H1 (cell line): ENCODE data around the gene PPP1R18. TPM values are rescaled to one million over a fixed set of nuclear protein-coding genes. Genes with fewer than 3 reads are reported as not detected.

ENCODE experiments used
- CTCF ChIA-PET: fragments of 300-600 bp; sonication (Branson Sonifier 250); formaldehyde crosslinking; loops from one replicate; lab custom pipeline; 2021; ENCODE audit not compliant: partially characterized antibody; lab: Charles Lee
- POLR2A ChIA-PET: fragments of 300-600 bp; sonication (Branson Sonifier 250); formaldehyde crosslinking; loops from one replicate; lab custom pipeline; 2021; ENCODE audit warnings: inconsistent platforms; ENCODE audit not compliant: partially characterized antibody; lab: Charles Lee
- DNase-seq, 2 experiments: peaks; one replicate each; pipeline versions ENCODE4 v3.0.0 to v3.0.0-alpha.2; 2010 to 2022; ENCODE audit warnings: low spot score in 2 of 2, low read depth in 1 of 2, mixed read lengths in 1 of 2
- FAIRE-seq: peaks from 2 replicates; lab custom pipeline; 2011; peaks lifted over from hg19 to GRCh38; lab: Jason Lieb, UNC
- H2AFZ ChIP-seq: 2 replicates; pipeline ENCODE4 v1.8.1; 2012; ENCODE audit warnings: low read length, inconsistent platforms
- H2AK5ac ChIP-seq: 2 replicates; pipeline ENCODE4 v1.6.1; 2013; ENCODE audit warnings: low read depth, low read length
- H2BK120ac ChIP-seq: replicated peaks from 2 replicates; pipeline ENCODE3; 2013; ENCODE audit warnings: low read depth, low read length, inconsistent platforms
- H2BK12ac ChIP-seq: 2 replicates; pipeline ENCODE4 v1.6.1; 2013; ENCODE audit warnings: low read depth, low read length
- H2BK15ac ChIP-seq: 2 replicates; pipeline ENCODE4 v1.6.1; 2013; ENCODE audit warnings: low read length
- H2BK20ac ChIP-seq: 2 replicates; pipeline ENCODE4 v1.6.1; 2013; ENCODE audit warnings: low read length
- H2BK5ac ChIP-seq: 2 replicates; pipeline ENCODE4 v1.6.1; 2013; ENCODE audit warnings: low read depth, low read length
- H3K14ac ChIP-seq: 2 replicates; pipeline ENCODE4 v1.6.1; 2013; ENCODE audit warnings: inconsistent platforms; ENCODE audit not compliant: insufficient read length
- H3K18ac ChIP-seq: 2 replicates; pipeline ENCODE4 v1.6.1; 2013; ENCODE audit warnings: low read length; ENCODE audit errors: extremely low read depth
- H3K23ac ChIP-seq: 2 replicates; pipeline ENCODE4 v1.6.1; 2013; ENCODE audit warnings: inconsistent platforms; ENCODE audit not compliant: insufficient read length
- H3K23me2 ChIP-seq: 2 replicates; pipeline ENCODE4 v1.6.1; 2013; ENCODE audit warnings: low read depth, low read length
- H3K27ac ChIP-seq: 2 replicates; pipeline ENCODE4 v1.6.1; 2011; ENCODE audit warnings: low read depth, low read length, inconsistent platforms
- H3K27me3 ChIP-seq, 4 experiments: replicated peaks in 1 of 4; 1 replicate in 1 of 4; 2 replicates in 3 of 4; pipeline versions ENCODE4 v1.6.1 to v1.8.1; 2011 to 2013; ENCODE audit warnings: low read length in 3 of 4, mild to moderate bottlenecking in 3 of 4, inconsistent platforms in 2 of 4, mixed read lengths in 2 of 4, moderate library complexity in 1 of 4; ENCODE audit not compliant: control insufficient read depth in 3 of 4, insufficient read depth in 3 of 4; ENCODE audit errors: extremely low read depth in 1 of 4
- H3K36me3 ChIP-seq, 4 experiments: 2 replicates each; pipeline versions ENCODE4 v1.6.1 to v1.8.1; 2011 to 2013; ENCODE audit warnings: mild to moderate bottlenecking in 4 of 4, low read length in 3 of 4, moderate library complexity in 2 of 4, control low read depth in 1 of 4, inconsistent platforms in 1 of 4; ENCODE audit not compliant: insufficient read depth in 4 of 4, control insufficient read depth in 2 of 4
- H3K4ac ChIP-seq: replicated peaks from 2 replicates; pipeline ENCODE3; 2013; ENCODE audit warnings: low read length, low read depth, mixed read lengths, inconsistent platforms; ENCODE audit not compliant: insufficient read length
- H3K4me1 ChIP-seq, 4 experiments: replicated peaks in 1 of 4; 1 replicate in 1 of 4; 2 replicates in 3 of 4; pipeline versions ENCODE4 v1.6.1 to v1.8.1; 2011 to 2013; ENCODE audit warnings: low read length in 3 of 4, inconsistent platforms in 2 of 4, mixed read lengths in 1 of 4; ENCODE audit not compliant: insufficient read depth in 4 of 4, control insufficient read depth in 3 of 4
- H3K4me2 ChIP-seq, 2 experiments: 2 replicates each; pipeline versions ENCODE4 v1.6.1 to v1.8.1; 2011 to 2013; ENCODE audit warnings: low read depth in 2 of 2, low read length in 2 of 2, control low read depth in 1 of 2, inconsistent platforms in 1 of 2, mild to moderate bottlenecking in 1 of 2; ENCODE audit not compliant: insufficient read depth in 1 of 2
- H3K4me3 ChIP-seq, 4 experiments: fragments of 200-600, 300-600 bp in 1 of 4; sonication (generic), shearing (Covaris generic), sonication (Bioruptor Twin) in 1 of 4; 2 replicates each; pipeline versions ENCODE4 v1.5.1 to v1.8.1; 2011 to 2016; ENCODE audit warnings: low read length in 4 of 4, low read depth in 3 of 4, control low read depth in 2 of 4, inconsistent platforms in 2 of 4, mild to moderate bottlenecking in 2 of 4, mixed read lengths in 1 of 4, moderate library complexity in 1 of 4; ENCODE audit not compliant: insufficient read depth in 2 of 4; ENCODE audit errors: extremely low read depth in 1 of 4
- H3K56ac ChIP-seq: replicated peaks from 2 replicates; pipeline ENCODE3; 2013; ENCODE audit warnings: low read depth, mild to moderate bottlenecking, mixed read lengths, low read length, inconsistent platforms; ENCODE audit not compliant: insufficient read length
- H3K79me1 ChIP-seq: 2 replicates; pipeline ENCODE4 v1.6.1; 2013; ENCODE audit warnings: low read depth, low read length, control low read depth
- H3K79me2 ChIP-seq, 2 experiments: 2 replicates each; pipeline versions ENCODE4 v1.6.1 to v1.8.1; 2012 to 2013; ENCODE audit warnings: low read length in 2 of 2, mild to moderate bottlenecking in 2 of 2, inconsistent platforms in 1 of 2; ENCODE audit not compliant: insufficient read depth in 2 of 2, control insufficient read depth in 1 of 2
- H3K9ac ChIP-seq, 4 experiments: replicated peaks in 1 of 4; 1 replicate in 1 of 4; 2 replicates in 3 of 4; pipeline versions ENCODE4 v1.6.1 to v1.8.1; 2011 to 2013; ENCODE audit warnings: low read depth in 3 of 4, low read length in 3 of 4, control low read depth in 2 of 4, mild to moderate bottlenecking in 2 of 4, moderate library complexity in 2 of 4, inconsistent platforms in 1 of 4; ENCODE audit errors: extremely low read depth in 1 of 4
- H3K9me3 ChIP-seq, 2 experiments: 2 replicates each; pipeline versions ENCODE4 v1.6.1 to v1.8.1; 2012 to 2013; ENCODE audit warnings: mild to moderate bottlenecking in 2 of 2, moderate library complexity in 2 of 2, control low read depth in 1 of 2, inconsistent platforms in 1 of 2, low read depth in 1 of 2, low read length in 1 of 2, mixed read lengths in 1 of 2; ENCODE audit not compliant: insufficient read depth in 2 of 2
- H4K20me1 ChIP-seq, 2 experiments: replicated peaks in 1 of 2; 2 replicates each; pipeline versions ENCODE3 to v1.8.1; 2011 to 2013; ENCODE audit warnings: inconsistent platforms in 2 of 2, low read length in 2 of 2, mild to moderate bottlenecking in 1 of 2; ENCODE audit not compliant: insufficient read depth in 2 of 2, control insufficient read depth in 1 of 2
- H4K5ac ChIP-seq: 2 replicates; pipeline ENCODE4 v1.6.1; 2013; ENCODE audit warnings: low read length, low read depth, mixed read lengths, inconsistent platforms; ENCODE audit not compliant: insufficient read length
- H4K8ac ChIP-seq: 2 replicates; pipeline ENCODE4 v1.8.0; 2013; ENCODE audit warnings: mild to moderate bottlenecking, moderate library complexity, low read length, inconsistent platforms; ENCODE audit not compliant: insufficient read depth; ENCODE audit errors: extremely low read depth
- H4K91ac ChIP-seq: replicated peaks from 2 replicates; pipeline ENCODE3; 2013; ENCODE audit warnings: low read length, mixed read lengths, inconsistent platforms; ENCODE audit not compliant: insufficient read length
- CTBP2 ChIP-seq: IDR thresholded peaks from 2 replicates; pipeline ENCODE4 v1.7.0; 2011; ENCODE audit warnings: borderline replicate concordance, mild to moderate bottlenecking, moderate library complexity, mixed read lengths, low read length; ENCODE audit not compliant: insufficient read depth, insufficient read length
- GABPA ChIP-seq: IDR thresholded peaks from 2 replicates; pipeline ENCODE4 v1.6.1; 2011; ENCODE audit warnings: mild to moderate bottlenecking, low read length, moderate library complexity, borderline replicate concordance; ENCODE audit not compliant: insufficient read depth
- GTF2F1 ChIP-seq: IDR thresholded peaks from 2 replicates; pipeline ENCODE4 v1.6.1; 2012; ENCODE audit warnings: low read depth, low read length, improper control_type of control experiment, borderline replicate concordance
- JUN ChIP-seq: IDR thresholded peaks from 2 replicates; pipeline ENCODE4 v1.6.1; 2011; ENCODE audit warnings: low read depth, mild to moderate bottlenecking, improper control_type of control experiment, low read length
- KDM5A ChIP-seq: fragments of 200-600 bp; IDR thresholded peaks from 2 replicates; pipeline ENCODE4 v1.7.1; 2012; ENCODE audit warnings: mild to moderate bottlenecking, low read length, inconsistent platforms, mixed read lengths
- NANOG ChIP-seq: IDR thresholded peaks from 2 replicates; pipeline ENCODE4 v1.6.1; 2011; ENCODE audit warnings: low read length, low read depth, mild to moderate bottlenecking, inconsistent platforms; ENCODE audit not compliant: insufficient read depth, poor library complexity, severe bottlenecking
- RXRA ChIP-seq: IDR thresholded peaks from 2 replicates; pipeline ENCODE4 v1.6.1; 2011; ENCODE audit warnings: low read depth, mild to moderate bottlenecking, low read length, moderate library complexity; ENCODE audit not compliant: insufficient read depth
- SIN3A ChIP-seq, 2 experiments: IDR thresholded peaks in 1 of 2; conservative IDR thresholded peaks in 1 of 2; 2 replicates each; pipeline ENCODE4 v1.6.1; 2011 to 2012; ENCODE audit warnings: low read length in 2 of 2, improper control_type of control experiment in 1 of 2, low read depth in 1 of 2, mild to moderate bottlenecking in 1 of 2
- TCF12 ChIP-seq: IDR thresholded peaks from 2 replicates; pipeline ENCODE4 v1.6.1; 2011; ENCODE audit warnings: low read depth, mild to moderate bottlenecking, low read length
- WGBS, 2 experiments: shearing (Covaris generic) in 1 of 2; methylation state at CpG; one replicate each; pipeline versions ENCODE4 v1.1.6 to v1.1.7; 2013 to 2015; ENCODE audit warnings: low lambda C conversion rate in 2 of 2, mixed read lengths in 2 of 2, inconsistent platforms in 1 of 2, low coverage in 1 of 2, missing lambda C conversion rate in 1 of 2; ENCODE audit not compliant: insufficient replicate concordance in 2 of 2, insufficient coverage in 1 of 2, insufficient read length in 1 of 2; ENCODE audit errors: extremely low coverage in 1 of 2, missing lambda C conversion rate in 1 of 2; 5-methylcytosine and 5-hydroxymethylcytosine counted together
- polyA plus RNA-seq, 7 experiments: library from polyadenylated mRNA; depleted of rRNA in 3 of 7; stranded (reverse) in 5 of 7; unstranded in 2 of 7; fragments of >200 nt in 5 of 7; fragments of 200-250 nt in 2 of 7; gene quantifications; 1 replicate in 5 of 7; 2 replicates in 1 of 7; 4 replicates in 1 of 7; pipeline versions ENCODE4 v1.2.1 to v1.2.3, GENCODE V29; 2011 to 2013; ENCODE audit warnings: missing spikeins in 2 of 7, mixed read lengths in 2 of 7
- total RNA-seq: library from RNA; stranded (reverse); fragmentation: NEBNext Ultra II Directional; extraction: Animal tissue kit (Norgen Biotek cat#: 25700); gene quantifications from 2 replicates; pipeline ENCODE4 v1.2.1, GENCODE V29; 2021
- TF ChIP-seq, protein P1 (sequence below): IDR thresholded peaks from 2 replicates; pipeline ENCODE4 v1.6.1; 2012; ENCODE audit warnings: low read length, inconsistent platforms

PPP1R18 gene
- total and polyA plus RNA-seq, 2 of the 8 experiments (the other 6 are each of a cell fraction or from before 2014, with no cell fraction given): 25.1 to 29.1 TPM

DNA sequence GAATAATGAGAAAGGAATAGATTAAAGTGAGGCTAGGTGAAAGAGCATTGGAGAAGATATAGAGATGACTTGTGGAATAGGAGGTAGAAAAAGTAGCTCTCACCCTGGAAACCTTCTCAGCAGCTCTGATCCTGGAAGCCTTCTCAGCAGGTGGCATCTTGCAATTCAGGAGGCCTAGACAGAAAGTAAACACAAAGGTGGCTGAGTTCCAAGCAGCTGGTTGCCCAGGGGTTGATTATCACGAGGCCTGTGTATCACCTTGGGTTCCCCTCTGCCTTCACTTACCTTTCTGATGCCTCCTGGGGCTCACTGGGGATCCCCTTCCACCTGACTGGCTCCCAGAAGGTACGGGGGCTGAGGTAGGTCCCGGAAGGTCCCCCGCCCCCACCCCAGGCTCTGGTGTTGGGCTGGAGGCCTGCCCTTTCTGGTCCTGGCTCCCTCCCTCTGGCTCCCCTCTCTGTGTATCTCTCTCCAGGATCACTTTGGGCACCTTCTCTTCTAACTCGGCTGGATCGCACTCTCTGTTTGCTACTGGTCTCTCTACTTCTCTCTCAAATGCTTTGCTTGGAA lies 20.9 kb upstream of the PPP1R18 start:
- Histone ChIP-seq H3K36me3 (peaks cover 15 to 53% (median 38%) of the 10 kb centered on the region in 4 experiments; a peak in 7 of 8 replicates), H3K14ac (no peak overlapping the region), H2BK20ac (no peak overlapping the region), H2AK5ac (no peak overlapping the region), H3K4me2 (no peak overlapping the region), H3K18ac (no peak overlapping the region), H2AFZ (no peak overlapping the region), H4K5ac (no peak overlapping the region), H2BK12ac (no peak overlapping the region), H3K9me3 (no peaks in the 10 kb centered on the region), H3K56ac (no peak overlapping the region), H3K4me1 (no peaks in the 10 kb centered on the region; a peak in 1 of 7 replicates), H3K23me2 (no peaks in the 10 kb centered on the region), H3K27ac (no peak overlapping the region), H4K8ac (no peak overlapping the region), H3K23ac (no peak overlapping the region), H2BK15ac (no peak overlapping the region), H4K91ac (no peak overlapping the region), H3K4me3 (no peak overlapping the region), H3K9ac (no peak overlapping the region), H2BK5ac (no peak overlapping the region), H2BK120ac (no peak overlapping the region), H3K4ac (no peak overlapping the region), H3K27me3 (no peaks in the 10 kb centered on the region), H3K79me1 (no peaks in the 10 kb centered on the region; the same call in 1 of the 2 replicates), H3K79me2 (no peaks in the 10 kb centered on the region), H4K20me1 (peaks cover 3 to 5% of the 10 kb centered on the region in 2 experiments)
- 92% methylated on average over 5 of the region's 6 CpGs; no CpG with 5 or more reads in 1 of the 2 experiments for WGBS, 2 experiments
- CTCF ChIA-PET: interaction anchor here (0.7 to 1.8 kb wide), 2 partner anchors 18 to 23 kb away, joined by 4 to 5 read pairs; no protein-coding TSS in a partner anchor
- DNase-seq (no peak), FAIRE-seq (no peak)
- POLR2A ChIA-PET: interaction anchor here (1.3 to 35.9 kb wide), 4 partner anchors 7 to 103 kb away, joined by 4 to 732 read pairs (median 368); partner anchors contain the start of genes MDC1, NRM and TUBB
- TF ChIP-seq NANOG: no peak
- TF ChIP-seq, protein P1, sequence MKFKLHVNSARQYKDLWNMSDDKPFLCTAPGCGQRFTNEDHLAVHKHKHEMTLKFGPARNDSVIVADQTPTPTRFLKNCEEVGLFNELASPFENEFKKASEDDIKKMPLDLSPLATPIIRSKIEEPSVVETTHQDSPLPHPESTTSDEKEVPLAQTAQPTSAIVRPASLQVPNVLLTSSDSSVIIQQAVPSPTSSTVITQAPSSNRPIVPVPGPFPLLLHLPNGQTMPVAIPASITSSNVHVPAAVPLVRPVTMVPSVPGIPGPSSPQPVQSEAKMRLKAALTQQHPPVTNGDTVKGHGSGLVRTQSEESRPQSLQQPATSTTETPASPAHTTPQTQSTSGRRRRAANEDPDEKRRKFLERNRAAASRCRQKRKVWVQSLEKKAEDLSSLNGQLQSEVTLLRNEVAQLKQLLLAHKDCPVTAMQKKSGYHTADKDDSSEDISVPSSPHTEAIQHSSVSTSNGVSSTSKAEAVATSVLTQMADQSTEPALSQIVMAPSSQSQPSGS: no peak
- no peak for TF ChIP-seq SIN3A (conservative IDR thresholded peaks at IDR 0.05 in 1 of 2, IDR thresholded peaks at IDR 0.05 in 1 of 2; ENCODE audit: low read depth in 1 of 2, low read length in 2 of 2)
- no peak for TF ChIP-seq TCF12
- no peak for TF ChIP-seq JUN
- no peak for TF ChIP-seq CTBP2
- no peak for TF ChIP-seq RXRA
- no peak for TF ChIP-seq GTF2F1
- no peak for TF ChIP-seq KDM5A
- no peak for TF ChIP-seq GABPA
